Type B pancreatic cell (in vitro differentiated cells): Measurements from ENCODE around the gene TYMP. TPM values are rescaled to one million over a fixed set of nuclear protein-coding genes. Genes with fewer than 3 reads are reported as not detected.

ENCODE experiments used
- DNase-seq: peaks from one replicate; pipeline ENCODE4 v3.0.0; 2021; ENCODE audit warnings: mixed read lengths; ENCODE audit not compliant: unreplicated experiment; ENCODE audit errors: extremely low spot score
- H3K27ac Mint-ChIP-seq: 2 replicates; pipeline ENCODE4 v1.8.0; 2021; ENCODE audit warnings: mild to moderate bottlenecking, mixed read lengths
- H3K27me3 Mint-ChIP-seq: 2 replicates; pipeline ENCODE4 v1.8.0; 2021; ENCODE audit warnings: mixed read lengths
- H3K36me3 Mint-ChIP-seq: 2 replicates; pipeline ENCODE4 v1.8.0; 2021; ENCODE audit warnings: mixed read lengths
- H3K4me1 Mint-ChIP-seq: one replicate; pipeline ENCODE4 v1.8.0; 2021; ENCODE audit warnings: mixed read lengths; ENCODE audit not compliant: unreplicated experiment
- H3K4me3 Mint-ChIP-seq: 2 replicates; pipeline ENCODE4 v1.8.0; 2021; ENCODE audit warnings: mild to moderate bottlenecking, mixed read lengths
- H3K9me3 Mint-ChIP-seq: 2 replicates; pipeline ENCODE4 v1.8.0; 2021; ENCODE audit warnings: mixed read lengths
- long read RNA-seq: library from polyadenylated mRNA; unstranded; transcript quantifications from one replicate; pipeline ENCODE4 v2.0.0, GENCODE V29; 2020
- total RNA-seq: library from RNA; stranded (reverse); gene quantifications from 2 replicates; pipeline ENCODE4 v1.2.1, GENCODE V29; 2021; ENCODE audit warnings: low replicate concordance
- TF ChIP-seq, protein P1 (sequence below): fragments of 200-600 bp; sonication (generic); conservative IDR thresholded peaks from 2 replicates; pipeline ENCODE4 v1.5.0; 2021; ENCODE audit warnings: antibody characterized with exemption, mild to moderate bottlenecking

The TYMP gene
- total RNA-seq = 5.8 and 6.1 TPM in 2 replicates
- long read RNA-seq = 0 reads

DNA sequence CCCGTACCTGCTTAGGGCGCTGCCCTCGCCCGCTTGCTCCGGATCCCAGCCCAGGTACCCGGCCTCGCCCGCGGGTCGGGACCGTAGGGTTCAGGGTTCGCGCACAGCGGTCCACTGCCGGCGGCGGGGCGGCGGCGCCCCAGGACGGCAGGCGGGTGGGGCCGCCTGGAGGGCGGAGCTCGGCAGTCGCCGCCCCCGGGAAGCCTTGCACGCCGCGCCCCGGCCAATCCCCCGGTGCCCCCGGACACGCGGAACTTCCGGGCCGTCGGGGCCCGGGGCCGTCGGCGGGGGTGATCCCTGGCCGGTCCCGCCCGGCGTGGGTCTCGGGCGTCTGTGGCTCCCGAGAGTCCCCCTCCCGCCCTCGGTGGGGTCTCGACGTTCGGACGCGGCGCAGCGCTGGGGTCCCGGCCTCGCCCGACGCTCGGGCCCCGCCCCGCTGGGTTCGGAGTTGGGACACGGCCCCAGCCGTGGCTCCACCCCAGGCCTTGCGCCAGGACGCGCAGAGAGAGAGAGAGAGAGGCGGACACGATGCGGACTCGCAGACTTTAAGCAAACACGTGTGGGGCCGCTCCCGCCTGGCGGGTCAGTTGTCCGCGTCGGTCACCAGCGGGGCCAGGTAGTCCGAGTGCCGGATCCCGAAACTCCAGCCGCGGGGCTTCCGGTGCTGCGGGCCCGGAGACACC, at the start of gene TYMP:
Gene TYMP (minus strand): TSS at position 116 of the 683 bp plus-strand sequence. CDS start 303 bp downstream, outside the sequence.
- no peaks in the 10 kb centered on the region for H3K9me3 Mint-ChIP-seq
- no peak for DNase-seq
- H3K27ac Mint-ChIP-seq = no peak within 1 kb of the TSS
- peaks cover 52% of the 10 kb centered on the region for H3K27me3 Mint-ChIP-seq
- H3K4me3 Mint-ChIP-seq = peak within 1 kb of the TSS; percentile 71
- peaks cover 17% of the 10 kb centered on the region for H3K4me1 Mint-ChIP-seq
- TF ChIP-seq, protein P1, sequence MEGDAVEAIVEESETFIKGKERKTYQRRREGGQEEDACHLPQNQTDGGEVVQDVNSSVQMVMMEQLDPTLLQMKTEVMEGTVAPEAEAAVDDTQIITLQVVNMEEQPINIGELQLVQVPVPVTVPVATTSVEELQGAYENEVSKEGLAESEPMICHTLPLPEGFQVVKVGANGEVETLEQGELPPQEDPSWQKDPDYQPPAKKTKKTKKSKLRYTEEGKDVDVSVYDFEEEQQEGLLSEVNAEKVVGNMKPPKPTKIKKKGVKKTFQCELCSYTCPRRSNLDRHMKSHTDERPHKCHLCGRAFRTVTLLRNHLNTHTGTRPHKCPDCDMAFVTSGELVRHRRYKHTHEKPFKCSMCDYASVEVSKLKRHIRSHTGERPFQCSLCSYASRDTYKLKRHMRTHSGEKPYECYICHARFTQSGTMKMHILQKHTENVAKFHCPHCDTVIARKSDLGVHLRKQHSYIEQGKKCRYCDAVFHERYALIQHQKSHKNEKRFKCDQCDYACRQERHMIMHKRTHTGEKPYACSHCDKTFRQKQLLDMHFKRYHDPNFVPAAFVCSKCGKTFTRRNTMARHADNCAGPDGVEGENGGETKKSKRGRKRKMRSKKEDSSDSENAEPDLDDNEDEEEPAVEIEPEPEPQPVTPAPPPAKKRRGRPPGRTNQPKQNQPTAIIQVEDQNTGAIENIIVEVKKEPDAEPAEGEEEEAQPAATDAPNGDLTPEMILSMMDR = no peak
- no peaks in the 10 kb centered on the region for H3K36me3 Mint-ChIP-seq

GRCh38 chr22:50578776-50579310, 49.0 kb upstream of the TYMP start:
- H3K4me3 Mint-ChIP-seq = no peak overlapping the region
- peaks cover 3% of the 10 kb centered on the region for H3K36me3 Mint-ChIP-seq
- peaks cover 6% of the 10 kb centered on the region for H3K4me1 Mint-ChIP-seq
- no peak overlapping the region for H3K27ac Mint-ChIP-seq
- H3K27me3 Mint-ChIP-seq = no peaks in the 10 kb centered on the region
- no peak for DNase-seq
- H3K9me3 Mint-ChIP-seq = no peaks in the 10 kb centered on the region
- TF ChIP-seq, protein P1 = no peak

DNA sequence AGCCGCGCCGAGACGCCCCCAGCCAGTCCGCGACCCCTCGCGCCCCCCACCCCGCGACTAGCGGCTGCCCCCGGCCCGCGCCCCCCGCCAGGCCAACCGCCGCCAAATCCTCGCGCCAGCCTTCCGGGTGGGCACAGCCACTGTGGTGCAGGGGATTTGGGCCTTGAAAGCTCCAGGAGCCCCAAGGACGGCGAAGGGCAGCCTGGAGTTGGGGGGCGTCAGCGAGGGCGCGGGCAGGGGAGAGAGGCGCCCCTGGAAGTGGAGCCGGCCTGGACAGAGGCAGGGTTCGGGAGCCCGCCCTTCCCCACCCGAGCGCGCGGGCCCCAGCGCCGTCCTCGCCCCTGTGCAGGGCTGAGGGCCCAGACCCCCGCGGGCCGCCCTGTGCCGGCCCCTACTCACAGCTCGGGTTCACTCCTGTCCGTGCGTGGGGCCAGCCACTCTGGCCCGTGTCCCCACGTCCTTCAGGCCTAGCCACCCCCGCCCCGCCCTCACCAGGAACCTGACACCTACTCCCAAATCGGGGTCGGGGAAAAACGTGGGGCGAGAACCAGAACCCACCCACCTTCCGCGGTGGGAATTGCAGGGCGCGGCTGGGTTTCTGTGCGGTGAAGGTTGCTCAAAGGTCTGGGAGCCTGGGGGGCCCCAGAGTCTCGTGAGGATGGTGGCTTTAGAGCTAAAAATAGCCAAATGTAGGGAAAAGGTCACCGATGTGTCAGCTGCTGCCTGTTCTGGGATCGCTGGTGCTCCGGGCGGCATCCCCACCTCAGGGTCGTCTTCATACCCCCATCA, 48.4 kb upstream of the TYMP start, which contains the start of gene CPT1B:
Gene CPT1B (minus strand): TSS at position 441 of the 789 bp plus-strand sequence. CDS start 512 bp downstream, outside the sequence.
- Mint-ChIP-seq H3K9me3 (no peaks in the 10 kb centered on the region), H3K27ac (no peak within 1 kb of the TSS), H3K4me3 (no peak within 1 kb of the TSS), H3K4me1 (peaks cover under 1% of the 10 kb centered on the region), H3K27me3 (no peaks in the 10 kb centered on the region), H3K36me3 (peaks cover 3% of the 10 kb centered on the region)
- TF ChIP-seq, protein P1 = no peak
- no peak for DNase-seq

- DNase-seq = no peak
- Mint-ChIP-seq H3K9me3 (no peaks in the 10 kb centered on the region), H3K36me3 (peaks cover 3% of the 10 kb centered on the region), H3K4me3 (no peak overlapping the region), H3K27me3 (no peaks in the 10 kb centered on the region), H3K27ac (no peak overlapping the region), H3K4me1 (no peaks in the 10 kb centered on the region)
- TF ChIP-seq, protein P1 = no peak
These were observed 47.8 kb upstream of the TYMP start for GRCh38 chr22:50577697-50577986.

DNA sequence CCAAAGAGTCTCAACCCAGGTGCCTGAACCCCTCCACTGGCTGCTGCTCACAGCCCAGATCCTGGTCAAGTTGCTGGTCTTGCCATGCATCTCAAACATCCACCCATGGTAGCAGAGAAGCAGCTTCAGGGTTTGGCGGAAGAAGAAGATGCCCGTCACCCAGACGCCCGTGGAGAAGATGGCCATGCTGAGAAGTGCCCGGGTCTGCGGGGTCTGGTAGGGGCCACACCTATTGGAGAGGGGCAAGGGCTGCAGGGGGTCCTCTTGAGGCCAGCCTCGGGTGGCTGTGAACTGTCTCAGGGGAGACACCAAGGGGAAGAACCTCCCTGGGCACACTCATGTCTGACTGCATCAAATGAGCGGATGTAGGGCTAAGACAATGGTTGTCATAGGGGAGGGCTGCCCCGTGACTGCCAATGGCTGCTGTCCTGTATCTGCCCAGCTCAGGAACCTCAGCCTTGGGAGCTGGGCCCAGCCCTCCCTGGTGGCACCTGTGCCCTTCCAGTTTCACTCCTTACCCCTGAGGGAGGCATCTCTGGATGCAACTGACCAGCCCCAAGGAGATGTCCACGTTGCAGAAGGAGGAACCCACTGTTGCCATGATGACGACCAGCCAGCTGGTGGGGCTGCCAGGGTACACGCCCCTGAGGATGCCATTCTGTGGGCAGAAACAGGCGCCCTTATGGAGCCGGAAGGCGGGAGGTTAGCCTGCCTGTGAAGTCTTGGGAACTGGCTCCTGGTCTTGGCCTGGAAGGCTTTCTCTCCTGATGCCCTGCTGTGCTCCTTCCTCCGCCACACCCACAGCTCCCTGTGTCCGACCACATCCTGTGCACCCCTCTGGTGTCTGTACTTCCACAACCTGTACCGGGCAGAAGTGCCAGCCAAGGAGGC, 47.2 kb upstream of the TYMP start:
- Mint-ChIP-seq H3K27ac (no peak overlapping the region), H3K4me3 (no peak overlapping the region), H3K9me3 (no peaks in the 10 kb centered on the region), H3K27me3 (no peaks in the 10 kb centered on the region), H3K36me3 (peaks cover 3% of the 10 kb centered on the region), H3K4me1 (no peaks in the 10 kb centered on the region)
- DNase-seq = no peak
- TF ChIP-seq, protein P1 = no peak
